Measurements from ENCODE around the gene MYCBP2. TPM values are rescaled to one million over a fixed set of nuclear protein-coding genes. Genes with fewer than 3 reads are reported as not detected.

Gene MYCBP2
- total RNA-seq, 1 donor from 2014 or later = 84.7 TPM

GRCh38 chr13:77040835-77041234, 286.1 kb downstream of the MYCBP2 start:
- no peaks in the 10 kb centered on the region for H3K4me1 Mint-ChIP-seq (ENCODE audit: unreplicated experiment)
- no peaks in the 10 kb centered on the region for H3K27me3 Mint-ChIP-seq (ENCODE audit: unreplicated experiment)
- peaks cover 15% of the 10 kb centered on the region for H3K36me3 Mint-ChIP-seq (ENCODE audit: unreplicated experiment)
- H3K4me3 Mint-ChIP-seq (ENCODE audit: unreplicated experiment) = no peak overlapping the region
- no peak overlapping the region for H3K27ac Mint-ChIP-seq (ENCODE audit: unreplicated experiment)
- no peak for DNase-seq (ENCODE audit: extremely low spot score, unreplicated experiment)
- H3K9me3 Mint-ChIP-seq (ENCODE audit: unreplicated experiment) = no peaks in the 10 kb centered on the region
- no peak for TF ChIP-seq CTCF (IDR thresholded peaks at IDR 0.05)

- Mint-ChIP-seq H3K27ac (ENCODE audit: unreplicated experiment) (no peak overlapping the region), H3K4me3 (ENCODE audit: unreplicated experiment) (no peak overlapping the region), H3K27me3 (ENCODE audit: unreplicated experiment) (no peaks in the 10 kb centered on the region), H3K9me3 (ENCODE audit: unreplicated experiment) (no peaks in the 10 kb centered on the region), H3K4me1 (ENCODE audit: unreplicated experiment) (no peaks in the 10 kb centered on the region), H3K36me3 (ENCODE audit: unreplicated experiment) (peaks cover 13% of the 10 kb centered on the region)
- no peak for DNase-seq (ENCODE audit: extremely low spot score, unreplicated experiment)
- TF ChIP-seq CTCF (IDR thresholded peaks at IDR 0.05) = no peak
Observed at GRCh38 chr13:77040076-77040475, 286.8 kb downstream of the MYCBP2 start.

GRCh38 chr13:77038907-77039480, 287.9 kb downstream of the MYCBP2 start:
- H3K4me3 Mint-ChIP-seq (ENCODE audit: unreplicated experiment) = no peak overlapping the region
- H3K27ac Mint-ChIP-seq (ENCODE audit: unreplicated experiment) = no peak overlapping the region
- H3K27me3 Mint-ChIP-seq (ENCODE audit: unreplicated experiment) = no peaks in the 10 kb centered on the region
- H3K4me1 Mint-ChIP-seq (ENCODE audit: unreplicated experiment) = no peaks in the 10 kb centered on the region
- TF ChIP-seq CTCF (IDR thresholded peaks at IDR 0.05) = no peak
- peaks cover 6% of the 10 kb centered on the region for H3K36me3 Mint-ChIP-seq (ENCODE audit: unreplicated experiment)
- DNase-seq (ENCODE audit: extremely low spot score, unreplicated experiment) = no peak
- no peaks in the 10 kb centered on the region for H3K9me3 Mint-ChIP-seq (ENCODE audit: unreplicated experiment)

GRCh38 chr13:77036279-77036678, 290.6 kb downstream of the MYCBP2 start:
- Mint-ChIP-seq H3K27me3 (ENCODE audit: unreplicated experiment) (no peaks in the 10 kb centered on the region), H3K36me3 (ENCODE audit: unreplicated experiment) (no peaks in the 10 kb centered on the region), H3K4me1 (ENCODE audit: unreplicated experiment) (no peaks in the 10 kb centered on the region), H3K27ac (ENCODE audit: unreplicated experiment) (no peak overlapping the region), H3K4me3 (ENCODE audit: unreplicated experiment) (no peak overlapping the region), H3K9me3 (ENCODE audit: unreplicated experiment) (no peaks in the 10 kb centered on the region)
- no peak for DNase-seq (ENCODE audit: extremely low spot score, unreplicated experiment)
- no peak for TF ChIP-seq CTCF (IDR thresholded peaks at IDR 0.05)

GRCh38 chr13:77034881-77035280, 292.0 kb downstream of the MYCBP2 start:
- no peaks in the 10 kb centered on the region for H3K9me3 Mint-ChIP-seq (ENCODE audit: unreplicated experiment)
- H3K4me3 Mint-ChIP-seq (ENCODE audit: unreplicated experiment) = no peak overlapping the region
- no peak for DNase-seq (ENCODE audit: extremely low spot score, unreplicated experiment)
- no peaks in the 10 kb centered on the region for H3K27me3 Mint-ChIP-seq (ENCODE audit: unreplicated experiment)
- H3K27ac Mint-ChIP-seq (ENCODE audit: unreplicated experiment) = no peak overlapping the region
- H3K4me1 Mint-ChIP-seq (ENCODE audit: unreplicated experiment) = no peaks in the 10 kb centered on the region
- no peak for TF ChIP-seq CTCF (IDR thresholded peaks at IDR 0.05)
- H3K36me3 Mint-ChIP-seq (ENCODE audit: unreplicated experiment) = no peaks in the 10 kb centered on the region
